Esophagus muscularis mucosa (tissue), 4 donors: Measurements from ENCODE around the gene IL22. TPM values are rescaled to one million over a fixed set of nuclear protein-coding genes. Genes with fewer than 3 reads are reported as not detected.

Experiments
- DNase-seq: peaks from one replicate; pipeline ENCODE4 v3.0.0-alpha.2; 2017; ENCODE audit errors: extremely low spot score
- H3K27ac ChIP-seq, 4 donors: fragments of 200-600 bp; sonication (generic); replicated peaks in 1 of 4; 1 replicate in 3 of 4; 2 replicates in 1 of 4; pipeline ENCODE4 v1.5.1; 2016 to 2019; ENCODE audit warnings: mild to moderate bottlenecking in 1 of 4
- H3K27me3 ChIP-seq, 4 donors: fragments of 200-600 bp; sonication (generic); one replicate each; pipeline versions ENCODE4 v1.5.1 to v1.6.0; 2016 to 2019
- H3K36me3 ChIP-seq, 4 donors: fragments of 200-600 bp; sonication (generic); one replicate each; pipeline ENCODE4 v1.5.1; 2016 to 2019
- H3K4me1 ChIP-seq, 4 donors: fragments of 200-600 bp; sonication (generic); one replicate each; pipeline ENCODE4 v1.5.1; 2016 to 2019
- H3K4me3 ChIP-seq, 4 donors: fragments of 200-600 bp; sonication (generic); 1 replicate in 2 of 4; 2 replicates in 2 of 4; pipeline ENCODE4 v1.5.1; 2016 to 2019; ENCODE audit warnings: mild to moderate bottlenecking in 4 of 4, moderate library complexity in 1 of 4
- H3K9me3 ChIP-seq, 4 donors: fragments of 200-600 bp; sonication (generic); 1 replicate in 3 of 4; 2 replicates in 1 of 4; pipeline ENCODE4 v1.5.1; 2016 to 2019
- EP300 ChIP-seq: sonication (generic); formaldehyde crosslinking; IDR thresholded peaks from one replicate; pipeline ENCODE4 v1.6.1; 2017; ENCODE audit warnings: antibody characterized with exemption
- POLR2A ChIP-seq: fragments of 450-650 bp; IDR thresholded peaks from one replicate; pipeline ENCODE4 v1.6.1; 2017; ENCODE audit warnings: antibody characterized with exemption, moderate library complexity, mild to moderate bottlenecking, low read depth
- POLR2AphosphoS5 ChIP-seq, 2 donors: sonication (generic); formaldehyde crosslinking; IDR thresholded peaks; one replicate each; pipeline ENCODE4 v1.6.1; 2017; ENCODE audit warnings: antibody characterized with exemption in 2 of 2
- WGBS: methylation state at CpG from one replicate; pipeline ENCODE4 v1.1.5; 2018; 5-methylcytosine and 5-hydroxymethylcytosine counted together
- intact Hi-C: fragments of 100-400 bp; cut with DNase I; formaldehyde crosslinking; loops from one replicate; pipeline ENCODE4 v1.15.1; 2023
- total RNA-seq, 4 donors: library from RNA; depleted of rRNA; stranded (reverse); fragments of >200 nt; gene quantifications; one replicate each; pipeline versions ENCODE4 v1.1.0 to v1.2.1, GENCODE V29; 2016
- TF ChIP-seq, protein P1 (sequence below), 3 experiments: fragments of 200-600 bp in 2 of 3; fragments of 450-650 bp in 1 of 3; sonication (generic) in 2 of 3; IDR thresholded peaks; one replicate each; pipeline ENCODE4 v1.5.1; 2017 to 2019; ENCODE audit warnings: antibody characterized with exemption in 3 of 3, mild to moderate bottlenecking in 2 of 3, moderate library complexity in 1 of 3

Gene IL22
- total RNA-seq, 4 donors from 2014 or later = not detected

DNA sequence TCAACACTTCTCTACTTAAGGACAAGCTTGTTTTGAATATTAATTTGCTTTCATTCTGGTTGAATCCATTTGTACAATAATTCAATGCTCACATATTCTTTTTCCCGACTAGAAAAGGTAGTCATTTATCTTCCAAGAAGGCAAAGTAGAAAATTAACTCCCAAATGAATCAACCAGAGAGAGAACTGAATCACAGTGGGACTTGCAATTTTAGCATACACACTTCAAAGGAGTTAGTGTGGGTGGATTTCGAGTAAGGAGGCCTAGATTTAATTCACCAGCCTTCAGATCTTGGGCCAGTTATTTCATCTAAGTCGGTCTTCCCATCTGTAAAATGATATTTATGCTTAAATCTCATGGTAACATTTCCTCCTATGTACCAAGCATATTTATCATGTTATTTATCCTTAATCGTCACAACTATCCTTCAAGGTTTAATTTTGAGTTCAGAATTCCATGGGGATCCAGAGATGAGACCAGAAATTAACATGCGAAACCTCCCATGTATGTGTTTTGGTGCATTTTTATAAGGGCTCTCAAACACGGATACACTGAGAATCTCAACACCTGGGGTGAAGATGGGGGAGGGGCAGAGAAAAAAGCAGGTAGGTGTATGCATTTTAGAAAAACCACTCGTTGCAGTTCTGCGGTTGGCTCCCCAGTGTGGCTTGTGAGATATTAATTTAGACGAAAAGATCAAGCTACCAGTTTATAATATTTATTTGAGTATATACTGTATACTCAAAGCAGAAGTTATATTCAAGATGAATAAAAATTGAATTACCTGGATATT lies 38.9 kb upstream of the IL22 start:
- Histone ChIP-seq H3K27me3 (no peaks in the 10 kb centered on the region), H3K9me3 (no peaks in the 10 kb centered on the region), H3K4me1 (peaks cover 0 to 26% (median 22%) of the 10 kb centered on the region in 4 donors), H3K36me3 (peaks cover 0 to 8% (median 0%) of the 10 kb centered on the region in 4 donors), H3K4me3 (no peak overlapping the region), H3K27ac (no peak overlapping the region)
- TF ChIP-seq POLR2AphosphoS5 (IDR thresholded peaks at IDR 0.05) (no peak), POLR2A (no peak), EP300 (no peak)
- TF ChIP-seq, protein P1, sequence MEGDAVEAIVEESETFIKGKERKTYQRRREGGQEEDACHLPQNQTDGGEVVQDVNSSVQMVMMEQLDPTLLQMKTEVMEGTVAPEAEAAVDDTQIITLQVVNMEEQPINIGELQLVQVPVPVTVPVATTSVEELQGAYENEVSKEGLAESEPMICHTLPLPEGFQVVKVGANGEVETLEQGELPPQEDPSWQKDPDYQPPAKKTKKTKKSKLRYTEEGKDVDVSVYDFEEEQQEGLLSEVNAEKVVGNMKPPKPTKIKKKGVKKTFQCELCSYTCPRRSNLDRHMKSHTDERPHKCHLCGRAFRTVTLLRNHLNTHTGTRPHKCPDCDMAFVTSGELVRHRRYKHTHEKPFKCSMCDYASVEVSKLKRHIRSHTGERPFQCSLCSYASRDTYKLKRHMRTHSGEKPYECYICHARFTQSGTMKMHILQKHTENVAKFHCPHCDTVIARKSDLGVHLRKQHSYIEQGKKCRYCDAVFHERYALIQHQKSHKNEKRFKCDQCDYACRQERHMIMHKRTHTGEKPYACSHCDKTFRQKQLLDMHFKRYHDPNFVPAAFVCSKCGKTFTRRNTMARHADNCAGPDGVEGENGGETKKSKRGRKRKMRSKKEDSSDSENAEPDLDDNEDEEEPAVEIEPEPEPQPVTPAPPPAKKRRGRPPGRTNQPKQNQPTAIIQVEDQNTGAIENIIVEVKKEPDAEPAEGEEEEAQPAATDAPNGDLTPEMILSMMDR (IDR thresholded peaks at IDR 0.05) = no peak
- intact Hi-C loops = no loop called here
- 80% methylated on average over 9 of the region's 9 CpGs for WGBS
- no peak for DNase-seq

DNA sequence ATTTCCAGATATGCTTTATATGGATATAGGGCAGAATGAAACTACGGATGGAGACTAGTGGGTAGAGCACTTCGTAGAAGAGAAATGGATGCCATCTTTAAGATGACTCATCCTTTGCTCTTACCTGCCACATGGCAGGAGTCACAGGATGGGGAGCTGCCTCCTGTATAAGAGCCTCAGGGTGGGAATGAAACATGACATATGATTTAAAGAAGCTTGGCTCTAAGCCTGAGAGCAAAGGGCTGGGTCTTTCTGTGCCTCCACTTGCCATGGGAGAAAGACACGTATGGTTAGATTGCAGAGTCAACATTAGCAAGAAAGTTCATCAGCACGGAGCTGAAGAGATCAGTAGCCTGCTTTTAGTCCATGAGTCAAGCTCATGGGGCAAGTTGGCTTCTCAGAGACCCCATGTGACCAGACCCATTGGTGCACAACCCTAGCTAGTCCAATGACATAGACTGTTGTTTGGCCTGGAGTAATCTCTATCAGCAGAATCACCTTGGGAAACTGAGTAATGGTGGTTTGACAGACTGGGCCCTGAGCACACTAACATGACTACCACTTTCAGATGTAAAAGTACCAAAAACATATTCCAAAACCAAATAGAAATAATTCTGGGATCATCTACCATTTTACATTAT lies 38.1 kb upstream of the IL22 start:
- no peaks in the 10 kb centered on the region for H3K9me3 ChIP-seq
- WGBS = 94% methylated on average over 4 of the region's 4 CpGs
- no peak overlapping the region for H3K4me3 ChIP-seq
- TF ChIP-seq EP300 (no peak), POLR2A (no peak), POLR2AphosphoS5 (IDR thresholded peaks at IDR 0.05) (no peak)
- TF ChIP-seq, protein P1 (IDR thresholded peaks at IDR 0.05) = no peak
- H3K27me3 ChIP-seq = no peaks in the 10 kb centered on the region
- no peak overlapping the region for H3K27ac ChIP-seq
- peaks cover 0 to 26% (median 22%) of the 10 kb centered on the region in 4 donors for H3K4me1 ChIP-seq
- peak; percentile 29 for DNase-seq
- H3K36me3 ChIP-seq = peaks cover 0 to 5% (median 0%) of the 10 kb centered on the region in 4 donors
- intact Hi-C loops = no loop called here

DNA sequence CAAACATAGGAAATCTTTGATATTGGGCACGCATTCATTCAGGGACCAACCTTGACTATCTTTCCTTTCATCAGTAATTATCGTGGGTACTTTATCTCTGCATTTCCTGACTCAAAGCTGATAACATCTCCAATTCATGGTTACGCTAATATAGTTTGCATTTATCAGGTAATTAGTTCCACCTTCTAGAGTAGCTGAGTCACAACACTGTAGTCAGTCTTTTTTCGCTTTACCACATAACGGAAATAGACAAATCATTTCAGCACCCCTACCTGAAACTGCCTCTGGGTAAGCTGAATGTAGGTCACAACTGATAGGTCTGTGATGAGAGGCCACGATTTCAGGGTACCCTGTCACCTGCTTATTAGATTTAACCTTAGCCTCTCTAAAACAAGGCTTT lies 36.7 kb upstream of the IL22 start:
- Histone ChIP-seq H3K27ac (no peak overlapping the region), H3K9me3 (no peaks in the 10 kb centered on the region), H3K4me3 (no peak overlapping the region), H3K36me3 (no peaks in the 10 kb centered on the region), H3K4me1 (peaks cover 0 to 18% (median 14%) of the 10 kb centered on the region in 4 donors), H3K27me3 (no peaks in the 10 kb centered on the region)
- intact Hi-C loops = no loop called here
- TF ChIP-seq POLR2A = no peak
- TF ChIP-seq, protein P1 (IDR thresholded peaks at IDR 0.05) = no peak
- TF ChIP-seq EP300 = no peak
- no peak for DNase-seq
- WGBS = 84% methylated on average over 6 of the region's 6 CpGs

DNA sequence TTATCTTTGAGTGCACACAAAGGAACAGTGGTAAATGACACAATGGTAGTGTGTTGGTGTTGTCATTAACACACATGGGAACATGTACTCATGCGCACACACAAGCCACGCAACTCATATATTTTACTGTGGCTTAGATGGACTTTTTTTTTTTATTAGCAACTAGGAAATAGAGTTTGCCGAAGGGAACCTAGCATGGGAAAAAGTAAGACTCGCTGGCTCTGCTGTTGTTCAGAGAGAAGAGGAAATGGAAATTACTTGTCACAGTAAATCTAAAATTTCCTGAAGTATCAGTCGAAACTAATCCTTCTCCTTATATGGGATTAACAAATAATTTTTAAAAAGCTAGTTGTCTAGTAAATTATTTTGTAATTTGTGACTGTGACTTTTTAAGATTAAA lies 33.7 kb upstream of the IL22 start:
- WGBS = 71% methylated on average over 5 of the region's 5 CpGs
- TF ChIP-seq EP300 (no peak), POLR2AphosphoS5 (IDR thresholded peaks at IDR 0.05) (no peak), POLR2A (no peak)
- TF ChIP-seq, protein P1 (IDR thresholded peaks at IDR 0.05) = no peak

More for the DNA sequence above, 33.7 kb upstream of the IL22 start:
- Histone ChIP-seq H3K27me3 (no peaks in the 10 kb centered on the region), H3K9me3 (no peaks in the 10 kb centered on the region), H3K36me3 (no peaks in the 10 kb centered on the region), H3K4me1 (no peaks in the 10 kb centered on the region), H3K4me3 (no peak overlapping the region), H3K27ac (no peak overlapping the region)
- intact Hi-C loops = no loop called here
- DNase-seq = peak; percentile 10
